Ishikawa (cell line): ENCODE measurements around the gene GAB1.

Source experiments
- CEBPB ChIP-seq: IDR thresholded peaks from 2 replicates; pipeline ENCODE4 v1.6.1; 2012
- EGR1 ChIP-seq: IDR thresholded peaks from 2 replicates; pipeline ENCODE4 v1.6.1; 2012
- TCF12 ChIP-seq: IDR thresholded peaks from 2 replicates; pipeline ENCODE4 v1.6.1; 2012; ENCODE audit warnings: low read depth

GRCh38 chr4:143437476-143437875, 100.8 kb downstream of the GAB1 start:
- no peak for TF ChIP-seq TCF12
- no peak for TF ChIP-seq CEBPB
- TF ChIP-seq EGR1 = no peak
